DND-41 (cell line): ENCODE measurements around the gene FRYL.

ENCODE experiments used
- CTCF ChIP-seq: IDR thresholded peaks from 2 replicates; pipeline ENCODE4 v1.5.1; 2012; ENCODE audit warnings: borderline replicate concordance, low read length, moderate library complexity, mild to moderate bottlenecking; ENCODE audit not compliant: poor library complexity, severe bottlenecking; ENCODE audit errors: extremely low read depth
- EZH2 ChIP-seq: IDR thresholded peaks from 3 replicates; pipeline ENCODE4 v1.6.1; 2012; ENCODE audit warnings: borderline replicate concordance, low read depth, mild to moderate bottlenecking, moderate library complexity, low read length, inconsistent platforms; ENCODE audit not compliant: severe bottlenecking

DNA sequence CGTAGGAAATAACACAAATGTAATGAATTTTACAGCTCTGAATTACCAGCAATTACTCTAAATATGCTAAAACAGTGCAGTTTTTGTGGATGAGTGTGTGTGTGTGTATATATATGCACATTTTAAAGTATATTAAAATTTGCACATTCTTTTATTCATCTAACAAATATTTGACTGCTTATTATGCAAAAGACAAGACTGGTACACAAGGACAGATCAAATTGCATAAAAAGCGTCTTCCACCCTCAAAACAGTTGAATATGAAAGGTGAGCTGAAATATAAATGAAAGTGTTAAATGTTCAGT lies 276.1 kb downstream of the FRYL start:
- TF ChIP-seq CTCF (no peak), EZH2 (no peak)
